Raji (cell line): ENCODE measurements around the gene GALNT13.

ENCODE experiments used
- POLR2A ChIP-seq: IDR thresholded peaks from 2 replicates; pipeline ENCODE4 v1.6.1; 2011; ENCODE audit warnings: low read depth, low read length, control low read depth; ENCODE audit not compliant: insufficient read depth

The GALNT13 gene

DNA sequence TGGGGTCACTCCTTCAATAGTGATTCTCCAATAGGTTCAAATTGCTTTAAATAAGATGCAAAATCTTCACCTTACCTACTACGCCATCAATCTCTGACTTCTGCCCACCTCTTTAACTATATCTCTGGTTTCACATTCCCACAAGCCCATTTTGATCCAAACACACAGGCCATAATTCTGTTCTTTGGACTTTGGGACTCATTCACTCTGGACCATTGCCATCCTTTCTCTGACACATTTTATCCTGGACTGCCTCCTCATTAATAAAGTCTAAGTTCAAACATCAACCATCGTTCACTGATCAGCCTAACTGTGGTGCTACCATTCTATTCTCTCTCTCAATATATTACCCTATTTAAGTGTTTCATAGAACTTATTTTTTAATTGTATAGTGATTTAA, 332.2 kb downstream of the GALNT13 start:
- TF ChIP-seq POLR2A, result no peak

DNA sequence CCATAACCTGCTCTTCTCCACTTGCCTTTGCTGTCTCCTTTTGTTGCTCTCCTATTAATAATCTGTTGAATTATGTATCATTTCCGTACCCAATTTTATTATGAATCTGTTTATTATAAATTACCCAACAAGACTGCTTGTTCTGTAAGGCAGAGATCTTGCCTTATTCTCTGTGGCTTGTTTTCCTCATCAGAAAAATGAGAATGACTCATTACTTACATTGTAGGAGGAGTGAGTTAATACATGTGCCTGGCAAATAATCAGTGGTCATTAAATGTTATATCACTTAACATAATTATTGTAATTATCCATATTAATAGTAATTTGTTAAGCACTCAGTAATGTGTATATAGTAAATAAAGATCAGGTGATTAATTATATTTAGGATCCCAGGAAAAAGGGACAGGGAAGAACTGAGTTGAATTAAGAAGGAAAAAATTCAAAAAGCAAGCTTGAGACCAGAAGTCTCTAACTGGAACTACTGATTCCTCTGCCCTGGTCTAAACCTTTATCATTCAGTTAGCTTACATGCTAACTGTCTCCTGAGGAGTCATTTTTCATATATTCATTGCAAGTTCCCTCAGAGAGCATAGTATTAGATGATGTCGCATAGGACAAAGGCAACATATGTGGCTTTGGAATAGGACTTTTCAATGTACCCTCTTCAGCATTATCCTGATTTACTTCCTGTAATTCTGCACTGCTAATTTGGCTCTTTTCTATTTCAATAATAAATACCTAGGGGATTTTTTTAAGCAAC, 335.7 kb downstream of the GALNT13 start:
- no peak for TF ChIP-seq POLR2A

DNA sequence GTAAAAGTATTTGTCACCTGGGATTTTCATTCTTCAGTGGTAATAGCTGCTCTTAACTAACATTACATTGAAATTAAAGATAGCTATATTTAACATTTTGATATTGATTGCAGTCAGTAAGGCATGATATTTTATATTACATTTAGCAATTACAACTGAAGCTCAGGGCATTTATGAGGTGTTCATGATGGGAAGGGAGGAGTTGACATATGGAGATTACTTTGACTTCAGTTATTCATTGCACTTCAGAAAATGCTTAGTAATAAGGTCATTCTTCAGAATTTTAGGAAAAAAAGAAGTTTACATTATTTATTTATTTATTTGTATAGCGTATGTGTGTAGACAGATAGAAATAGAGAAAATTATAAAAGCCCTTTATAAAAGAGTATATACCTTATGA, 352.0 kb downstream of the GALNT13 start:
- TF ChIP-seq POLR2A, result no peak

DNA sequence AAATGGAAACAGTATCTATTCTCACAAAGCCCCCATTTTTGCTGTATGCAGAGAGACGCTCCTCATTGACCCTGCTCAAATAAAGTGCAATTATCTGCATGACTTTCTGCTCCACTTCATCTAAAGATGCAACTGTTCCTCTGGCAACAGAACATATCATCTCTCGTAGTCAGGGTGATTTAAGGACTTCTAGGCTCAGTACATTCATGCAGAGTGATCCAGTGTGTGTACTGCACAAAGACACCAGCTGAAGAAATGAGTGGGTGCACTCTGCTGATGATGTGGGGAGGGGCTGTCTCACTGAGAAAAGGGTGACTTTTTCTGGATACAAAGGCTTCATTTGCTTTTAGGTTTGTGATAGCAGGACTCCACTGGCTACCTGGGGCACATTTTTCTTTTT, 355.2 kb downstream of the GALNT13 start:
- TF ChIP-seq POLR2A, result no peak

DNA sequence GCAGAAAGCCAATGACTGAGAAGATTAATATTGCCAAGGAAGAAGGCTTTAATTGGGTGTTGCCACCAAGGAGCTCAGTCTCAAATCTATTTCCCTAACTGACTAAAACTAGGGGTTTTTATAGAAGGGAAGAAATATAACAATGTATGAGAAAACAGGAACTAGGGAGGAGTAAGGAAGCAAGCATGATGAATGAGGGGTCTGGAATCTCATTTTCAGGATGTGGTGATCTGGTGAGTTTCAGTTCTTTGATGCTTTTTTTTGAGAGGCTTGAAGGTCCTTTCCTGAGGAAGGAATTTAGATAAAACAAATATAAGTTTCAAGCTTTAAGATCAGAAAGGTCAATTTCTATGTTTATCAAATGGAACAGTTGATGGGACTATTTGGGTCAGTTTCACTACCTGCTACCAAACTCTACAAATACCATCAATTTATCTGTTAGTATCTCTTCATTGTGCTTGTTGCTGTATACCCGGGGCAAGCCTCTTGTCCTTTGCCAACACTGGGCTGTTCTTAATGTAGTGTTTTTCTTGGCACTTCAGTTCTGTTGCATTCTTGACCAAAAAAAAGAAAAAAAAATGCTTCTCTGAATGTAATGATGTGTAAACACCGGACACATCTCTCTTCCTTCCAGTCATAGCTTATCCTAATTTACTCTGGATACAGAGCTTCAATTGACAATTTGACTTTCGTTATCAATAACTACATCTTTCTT, 357.0 kb downstream of the GALNT13 start:
- TF ChIP-seq POLR2A, result no peak

DNA sequence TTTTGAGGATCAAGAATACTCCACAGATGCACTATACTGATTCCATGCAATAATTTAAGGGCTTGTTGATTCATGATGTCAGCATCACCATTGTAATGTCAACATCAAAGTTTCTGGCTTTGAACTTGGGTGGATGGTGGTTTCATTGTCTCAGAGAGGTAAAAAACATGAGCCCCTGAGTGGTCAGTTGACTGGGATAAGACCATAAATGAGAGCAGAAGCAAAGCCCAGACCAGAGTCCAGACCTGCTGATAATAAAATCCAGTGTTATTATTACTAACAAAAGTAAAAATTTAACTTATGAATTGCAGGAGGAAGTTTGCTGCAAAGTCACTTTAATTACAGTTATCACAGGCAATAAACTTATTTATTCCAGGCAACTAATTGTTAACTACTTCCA, 358.2 kb downstream of the GALNT13 start:
- TF ChIP-seq POLR2A, result no peak

DNA sequence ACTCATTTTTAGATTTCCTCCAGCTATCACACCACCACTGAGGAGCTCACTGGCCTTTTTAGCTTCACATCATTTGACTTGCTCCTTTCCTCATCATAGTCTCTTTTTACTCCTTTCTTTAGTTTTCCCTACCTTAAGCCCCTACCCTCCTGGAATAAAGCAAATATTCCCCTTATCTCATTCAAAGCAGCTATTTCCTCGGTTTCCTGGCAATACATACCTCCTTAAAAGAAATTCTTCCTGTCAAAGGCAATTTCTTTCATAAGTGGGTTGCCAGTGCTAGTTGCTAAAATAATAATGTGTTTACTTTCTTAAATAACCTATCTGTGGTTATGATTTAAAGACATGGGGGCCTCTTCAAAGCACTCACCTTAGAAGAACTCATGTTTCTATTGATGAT, 359.3 kb downstream of the GALNT13 start:
- no peak for TF ChIP-seq POLR2A

DNA sequence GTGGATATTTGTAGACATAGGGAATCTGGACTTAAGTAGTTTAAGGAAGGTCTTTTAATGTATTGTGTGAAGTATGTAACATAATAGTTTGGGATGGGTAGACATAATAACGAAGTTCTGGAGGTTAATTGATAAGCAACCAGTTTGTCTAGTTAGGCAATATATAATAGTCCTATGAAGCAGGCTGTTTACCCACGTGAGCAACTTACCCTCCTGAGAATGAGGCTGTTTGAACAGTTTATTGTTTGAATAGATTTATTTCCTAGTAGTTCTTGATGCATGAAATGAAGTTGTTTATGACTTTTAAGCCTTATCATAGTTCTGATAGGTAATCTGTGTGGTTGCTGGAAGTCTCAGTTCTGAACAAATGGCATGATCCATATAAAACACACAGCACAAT, 361.5 kb downstream of the GALNT13 start:
- TF ChIP-seq POLR2A, result no peak

DNA sequence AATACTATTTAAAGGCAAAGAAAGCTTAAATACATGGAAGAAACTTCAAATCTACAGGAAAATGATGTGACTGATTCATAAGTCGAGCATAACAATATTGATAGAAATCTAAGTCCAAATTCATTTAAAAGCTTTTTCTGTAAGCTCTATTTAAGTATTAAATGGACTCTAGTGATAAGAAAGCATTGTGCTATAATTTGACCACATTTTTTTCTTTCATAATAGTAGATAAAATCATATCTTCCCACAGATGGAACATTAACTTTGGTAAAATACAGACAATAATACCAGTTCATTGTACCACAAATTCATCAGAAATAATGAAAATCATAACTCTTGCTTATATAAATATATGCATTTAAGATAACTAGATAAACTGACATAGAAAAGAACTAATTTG, 366.5 kb downstream of the GALNT13 start:
- no peak for TF ChIP-seq POLR2A

DNA sequence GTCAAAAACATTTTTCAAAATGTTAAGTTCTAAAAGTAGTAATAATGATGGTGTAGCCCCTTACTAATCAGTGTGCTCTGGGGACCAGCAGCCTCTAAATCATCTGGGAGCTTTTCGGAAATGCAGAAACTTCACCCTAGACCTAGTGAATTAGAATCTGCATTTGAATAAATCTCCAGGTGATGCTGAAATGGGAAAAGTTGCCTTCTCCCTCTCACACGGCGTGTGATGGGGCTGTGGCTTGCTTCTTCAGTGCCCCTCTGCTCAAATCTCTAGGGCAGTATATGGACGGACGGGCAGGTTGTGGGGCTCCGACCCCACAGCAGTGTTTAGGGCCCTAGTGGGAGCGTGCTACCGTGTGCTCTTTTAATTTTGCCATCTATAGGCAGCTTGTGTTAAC, 368.6 kb downstream of the GALNT13 start:
- TF ChIP-seq POLR2A, result no peak

DNA sequence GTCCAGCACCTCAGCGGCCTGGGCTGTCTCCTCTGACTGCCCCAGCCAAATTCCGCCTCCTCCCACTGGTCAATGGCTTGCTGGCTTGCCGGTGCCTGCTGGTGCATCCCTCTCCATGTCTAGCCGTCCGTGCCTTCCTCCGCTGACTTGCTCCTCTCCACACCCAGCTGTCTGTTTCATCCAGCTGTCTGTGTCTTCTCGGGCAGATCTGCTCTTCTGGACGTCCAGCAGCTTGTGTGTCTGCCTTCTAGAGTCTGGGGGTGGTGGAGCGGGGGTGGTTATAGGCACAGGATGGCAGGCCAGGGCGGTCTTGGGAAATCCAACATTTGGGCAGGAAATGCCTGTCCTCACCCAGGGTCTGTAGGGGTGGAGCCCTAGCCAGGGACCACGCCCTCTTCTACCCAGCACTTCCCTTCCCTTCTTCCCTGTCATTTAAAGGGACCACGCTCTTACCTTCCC, 369.2 kb downstream of the GALNT13 start:
- no peak for TF ChIP-seq POLR2A

DNA sequence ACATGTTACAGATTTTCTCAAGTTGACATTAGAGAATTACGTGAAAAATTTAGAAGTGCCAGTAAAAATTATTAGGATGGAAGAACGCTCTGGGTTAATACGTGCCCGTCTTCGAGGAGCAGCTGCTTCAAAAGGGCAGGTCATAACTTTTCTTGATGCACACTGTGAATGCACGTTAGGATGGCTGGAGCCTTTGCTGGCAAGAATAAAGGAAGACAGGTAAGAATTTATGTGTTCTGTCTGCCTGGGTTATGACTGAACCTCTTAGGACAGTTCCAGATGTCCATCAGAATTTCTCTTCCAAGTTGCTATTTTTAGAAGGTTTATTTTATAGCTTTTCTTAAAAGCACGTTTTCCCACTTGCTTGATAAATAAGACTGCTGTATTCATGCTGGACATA, 371.0 kb downstream of the GALNT13 start:
- TF ChIP-seq POLR2A, result no peak

DNA sequence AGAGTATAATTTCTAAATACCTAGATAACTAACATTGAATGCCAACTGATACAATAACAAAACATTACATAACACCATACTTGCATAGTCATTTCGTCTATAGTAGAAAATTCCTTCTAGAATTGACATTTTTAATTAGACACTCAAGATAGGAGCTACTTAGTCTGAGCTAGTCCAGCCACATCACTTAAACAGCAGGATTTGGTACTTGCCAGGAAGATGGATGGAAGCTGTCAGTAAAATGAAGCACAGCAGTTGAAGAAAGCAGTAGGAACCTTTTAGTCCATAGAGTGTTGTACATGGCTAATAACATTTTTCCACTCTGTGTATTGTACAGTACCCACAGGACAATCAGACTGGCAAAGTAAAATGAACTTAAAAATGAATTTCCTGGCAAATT, 372.0 kb downstream of the GALNT13 start:
- TF ChIP-seq POLR2A, result no peak

DNA sequence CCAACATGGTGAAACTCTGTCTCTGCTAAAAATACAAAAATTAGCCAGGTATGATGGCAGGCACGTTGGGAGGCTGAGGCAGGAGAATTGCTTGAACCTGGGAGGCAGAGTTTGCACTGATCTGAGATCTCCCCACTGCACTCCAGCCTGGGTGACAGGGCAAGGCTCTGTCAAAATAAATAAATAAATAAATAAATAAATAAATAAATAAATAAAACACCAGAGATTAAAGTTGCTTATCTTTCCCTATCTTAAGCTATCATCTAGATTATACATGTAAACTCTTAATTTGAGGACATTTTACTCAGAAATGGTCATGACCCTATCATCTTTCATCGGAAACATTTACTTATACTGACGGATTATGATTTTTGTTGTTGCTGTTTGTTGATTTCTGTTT, 373.2 kb downstream of the GALNT13 start:
- no peak for TF ChIP-seq POLR2A

DNA sequence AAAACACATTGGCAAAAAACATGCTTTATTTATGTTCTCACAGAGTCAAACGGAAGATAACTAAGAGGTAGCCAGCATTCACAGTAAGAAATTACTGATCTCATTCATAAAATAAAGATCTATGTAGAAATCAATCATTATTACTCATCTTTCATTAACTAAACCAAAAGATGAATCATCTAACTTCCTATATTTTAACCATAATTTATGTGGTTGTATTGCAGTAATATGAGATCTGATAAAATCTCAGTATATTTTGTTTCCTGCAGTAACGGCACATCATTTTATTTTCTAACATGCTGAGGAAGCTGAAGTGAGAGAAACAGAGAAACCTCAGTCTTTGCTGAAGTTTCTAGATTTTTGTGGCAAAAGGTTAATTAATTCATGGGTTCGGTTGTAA, 375.8 kb downstream of the GALNT13 start:
- no peak for TF ChIP-seq POLR2A

DNA sequence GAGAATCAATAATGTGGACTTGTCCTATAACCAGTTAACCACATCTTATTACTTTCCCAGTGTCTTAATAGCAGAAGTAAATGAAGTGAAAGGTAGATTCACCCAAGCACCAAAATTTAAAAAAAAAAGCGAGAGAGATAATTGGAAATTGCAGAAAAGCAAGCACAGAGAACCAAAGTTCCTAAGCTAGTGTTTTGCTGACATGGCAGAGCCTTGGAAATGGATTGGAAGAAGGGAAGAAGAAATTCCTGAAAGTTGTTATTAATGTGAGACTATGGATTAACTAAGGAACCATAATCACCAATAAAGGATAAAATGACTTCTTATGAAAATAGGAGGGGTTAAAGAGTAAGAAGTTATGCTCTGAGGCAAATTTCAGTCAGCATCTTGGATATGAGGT, 384.4 kb downstream of the GALNT13 start:
- TF ChIP-seq POLR2A, result no peak
